ENCODE data around the gene FLACC1.

FLACC1 gene

GRCh38 chr2:201349601-201350000, 7.5 kb downstream of the FLACC1 start:
- H3K4me2 ChIP-seq (ENCODE audit: low read length, poor library complexity, severe bottlenecking): no peak overlapping the region
- no peak overlapping the region for H2BK5ac ChIP-seq (ENCODE audit: low read depth, low read length, poor library complexity, severe bottlenecking)
- no peaks in the 10 kb centered on the region for H3K4me1 ChIP-seq (ENCODE audit: control insufficient read depth, insufficient read depth, low read depth, low read length)
- H3K27ac ChIP-seq (ENCODE audit: low read length, poor library complexity, severe bottlenecking): no peak overlapping the region
- no peak overlapping the region for H4K91ac ChIP-seq (ENCODE audit: low read length)
- H3K9me3 ChIP-seq (ENCODE audit: control insufficient read depth, low read length): no peaks in the 10 kb centered on the region
- no peak overlapping the region for H2BK15ac ChIP-seq (ENCODE audit: low read depth, poor library complexity, severe bottlenecking)
- H3K23ac ChIP-seq (ENCODE audit: low read length in 2 of 2): no peak overlapping the region
- H3K36me3 ChIP-seq (ENCODE audit: control insufficient read depth in 1 of 2, insufficient read depth in 2 of 2, low read depth in 1 of 2, low read length in 2 of 2): peaks cover 20 to 39% of the 10 kb centered on the region in 2 experiments
- H4K8ac ChIP-seq (ENCODE audit: low read length): no peak overlapping the region
- no peak overlapping the region for H3K9ac ChIP-seq (ENCODE audit: low read length)
- no peak overlapping the region for H2AFZ ChIP-seq (ENCODE audit: low read depth, low read length)
- 63% methylated on average over 3 of the region's 4 CpGs for WGBS
- no peaks in the 10 kb centered on the region for H3K79me1 ChIP-seq (replicated peaks; ENCODE audit: low read length, poor library complexity, severe bottlenecking)
- no peak overlapping the region for H3K4ac ChIP-seq (ENCODE audit: low read depth in 1 of 2, low read length in 2 of 2)
- no peaks in the 10 kb centered on the region for H3K27me3 ChIP-seq (ENCODE audit: control insufficient read depth in 1 of 2, insufficient read depth in 1 of 2, low read length in 2 of 2)
- no peak overlapping the region for H3K14ac ChIP-seq (ENCODE audit: low read length in 2 of 2)
- no peak overlapping the region for H3K4me3 ChIP-seq (ENCODE audit: insufficient read depth in 1 of 2, low read depth in 1 of 2, low read length in 2 of 2)
- no peak for DNase-seq
- no peak overlapping the region for H3K18ac ChIP-seq (ENCODE audit: low read depth in 1 of 2, low read length in 2 of 2)
- H2BK120ac ChIP-seq (ENCODE audit: low read depth, low read length): no peak overlapping the region
- H2AK5ac ChIP-seq (ENCODE audit: low read length, severe bottlenecking): no peak overlapping the region
- H2BK12ac ChIP-seq (ENCODE audit: low read length in 2 of 2): no peak overlapping the region

- H3K4me2 ChIP-seq (ENCODE audit: low read length, poor library complexity, severe bottlenecking): no peak overlapping the region
- H2BK12ac ChIP-seq (ENCODE audit: low read length in 2 of 2): no peak overlapping the region
- H3K79me1 ChIP-seq (replicated peaks; ENCODE audit: low read length, poor library complexity, severe bottlenecking): no peaks in the 10 kb centered on the region
- H2BK5ac ChIP-seq (ENCODE audit: low read depth, low read length, poor library complexity, severe bottlenecking): no peak overlapping the region
- H2BK15ac ChIP-seq (ENCODE audit: low read depth, poor library complexity, severe bottlenecking): no peak overlapping the region
- 84% methylated on average over 1 of the region's 1 CpG for WGBS
- DNase-seq: no peak
- H3K27ac ChIP-seq (ENCODE audit: low read length, poor library complexity, severe bottlenecking): no peak overlapping the region
- no peaks in the 10 kb centered on the region for H3K9me3 ChIP-seq (ENCODE audit: control insufficient read depth, low read length)
- H3K27me3 ChIP-seq (ENCODE audit: control insufficient read depth in 1 of 2, insufficient read depth in 1 of 2, low read length in 2 of 2): no peaks in the 10 kb centered on the region
- H2AK5ac ChIP-seq (ENCODE audit: low read length, severe bottlenecking): no peak overlapping the region
- H3K9ac ChIP-seq (ENCODE audit: low read length): no peak overlapping the region
- H3K18ac ChIP-seq (ENCODE audit: low read depth in 1 of 2, low read length in 2 of 2): no peak overlapping the region
- H2BK120ac ChIP-seq (ENCODE audit: low read depth, low read length): no peak overlapping the region
- H3K14ac ChIP-seq (ENCODE audit: low read length in 2 of 2): no peak overlapping the region
- H3K4me3 ChIP-seq (ENCODE audit: insufficient read depth in 1 of 2, low read depth in 1 of 2, low read length in 2 of 2): no peak overlapping the region
- no peaks in the 10 kb centered on the region for H3K4me1 ChIP-seq (ENCODE audit: control insufficient read depth, insufficient read depth, low read depth, low read length)
- no peak overlapping the region for H3K4ac ChIP-seq (ENCODE audit: low read depth in 1 of 2, low read length in 2 of 2)
- no peak overlapping the region for H4K8ac ChIP-seq (ENCODE audit: low read length)
- no peak overlapping the region for H2AFZ ChIP-seq (ENCODE audit: low read depth, low read length)
- peaks cover 17 to 46% of the 10 kb centered on the region in 2 experiments for H3K36me3 ChIP-seq (ENCODE audit: control insufficient read depth in 1 of 2, insufficient read depth in 2 of 2, low read depth in 1 of 2, low read length in 2 of 2)
- no peak overlapping the region for H4K91ac ChIP-seq (ENCODE audit: low read length)
- no peak overlapping the region for H3K23ac ChIP-seq (ENCODE audit: low read length in 2 of 2)
These were observed 8.4 kb downstream of the FLACC1 start for GRCh38 chr2:201348758-201349157.

DNA sequence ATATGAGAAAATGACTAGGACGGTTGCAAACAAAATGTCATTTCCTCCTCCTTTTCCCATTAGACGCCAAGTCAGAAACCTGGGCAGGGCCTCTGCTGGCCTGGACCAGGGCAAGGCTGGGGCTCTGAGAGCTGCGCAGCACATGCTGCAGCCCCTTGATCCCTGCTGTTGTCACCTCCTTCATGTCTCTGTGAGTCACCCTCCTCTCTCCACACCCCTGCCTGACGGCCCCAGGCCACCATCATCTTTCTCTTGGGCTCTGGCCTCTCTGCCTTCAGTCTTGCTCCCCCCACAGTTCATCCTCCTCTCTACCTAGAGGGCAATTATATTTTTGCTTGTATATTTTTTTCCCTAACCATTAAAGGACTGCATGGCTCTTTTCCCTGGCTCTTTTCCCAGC, 10.0 kb downstream of the FLACC1 start:
- no peak overlapping the region for H3K4me3 ChIP-seq (ENCODE audit: insufficient read depth in 1 of 2, low read depth in 1 of 2, low read length in 2 of 2)
- no peak overlapping the region for H2BK12ac ChIP-seq (ENCODE audit: low read length in 2 of 2)
- no peak overlapping the region for H2BK120ac ChIP-seq (ENCODE audit: low read depth, low read length)
- no peak overlapping the region for H4K91ac ChIP-seq (ENCODE audit: low read length)
- WGBS: 93% methylated on average over 4 of the region's 4 CpGs
- H3K4me2 ChIP-seq (ENCODE audit: low read length, poor library complexity, severe bottlenecking): no peak overlapping the region
- H3K79me1 ChIP-seq (replicated peaks; ENCODE audit: low read length, poor library complexity, severe bottlenecking): no peaks in the 10 kb centered on the region
- no peak overlapping the region for H2AK5ac ChIP-seq (ENCODE audit: low read length, severe bottlenecking)
- no peak overlapping the region for H3K18ac ChIP-seq (ENCODE audit: low read depth in 1 of 2, low read length in 2 of 2)
- H3K36me3 ChIP-seq (ENCODE audit: control insufficient read depth in 1 of 2, insufficient read depth in 2 of 2, low read depth in 1 of 2, low read length in 2 of 2): peaks cover 17 to 62% of the 10 kb centered on the region in 2 experiments
- H3K9me3 ChIP-seq (ENCODE audit: control insufficient read depth, low read length): no peaks in the 10 kb centered on the region
- H2AFZ ChIP-seq (ENCODE audit: low read depth, low read length): no peak overlapping the region
- H2BK5ac ChIP-seq (ENCODE audit: low read depth, low read length, poor library complexity, severe bottlenecking): no peak overlapping the region
- H3K4me1 ChIP-seq (ENCODE audit: control insufficient read depth, insufficient read depth, low read depth, low read length): no peaks in the 10 kb centered on the region
- no peaks in the 10 kb centered on the region for H3K27me3 ChIP-seq (ENCODE audit: control insufficient read depth in 1 of 2, insufficient read depth in 1 of 2, low read length in 2 of 2)
- H3K23ac ChIP-seq (ENCODE audit: low read length in 2 of 2): no peak overlapping the region
- no peak overlapping the region for H3K27ac ChIP-seq (ENCODE audit: low read length, poor library complexity, severe bottlenecking)
- no peak overlapping the region for H3K4ac ChIP-seq (ENCODE audit: low read depth in 1 of 2, low read length in 2 of 2)
- H4K8ac ChIP-seq (ENCODE audit: low read length): no peak overlapping the region
- no peak overlapping the region for H3K9ac ChIP-seq (ENCODE audit: low read length)
- no peak overlapping the region for H3K14ac ChIP-seq (ENCODE audit: low read length in 2 of 2)
- no peak overlapping the region for H2BK15ac ChIP-seq (ENCODE audit: low read depth, poor library complexity, severe bottlenecking)
- DNase-seq: no peak

DNA sequence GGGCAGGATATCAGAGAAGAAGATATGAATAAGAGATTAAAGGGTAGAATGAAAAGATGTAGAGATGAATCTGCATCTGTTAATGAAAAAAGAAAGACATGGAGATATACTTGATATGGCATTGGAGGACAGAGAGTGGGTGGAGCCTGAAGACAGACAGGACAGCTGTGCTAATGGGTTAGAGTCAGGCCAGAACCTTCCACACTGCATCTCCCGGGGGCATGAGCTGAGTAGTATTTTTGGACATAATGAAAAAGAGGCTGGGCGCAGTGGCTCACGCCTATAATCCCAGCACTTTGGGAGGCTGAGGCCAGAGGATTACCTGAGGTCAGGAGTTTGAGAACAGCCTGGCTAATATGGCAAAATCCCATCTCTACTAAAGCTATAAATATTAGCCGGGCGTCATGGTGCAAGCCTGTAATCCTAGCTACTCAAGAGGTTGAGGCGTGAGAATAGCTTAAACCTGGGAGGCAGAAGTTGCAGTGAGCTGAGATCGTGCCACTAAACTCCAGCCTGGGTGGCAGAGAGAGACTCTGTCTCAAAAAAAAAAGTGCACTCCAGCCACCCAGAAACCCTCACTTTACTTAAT, 11.4 kb downstream of the FLACC1 start:
- Histone ChIP-seq H4K91ac (ENCODE audit: low read length) (no peak overlapping the region), H2AFZ (ENCODE audit: low read depth, low read length) (no peak overlapping the region), H3K27me3 (ENCODE audit: control insufficient read depth in 1 of 2, insufficient read depth in 1 of 2, low read length in 2 of 2) (no peaks in the 10 kb centered on the region), H3K18ac (ENCODE audit: low read depth in 1 of 2, low read length in 2 of 2) (no peak overlapping the region), H3K23ac (ENCODE audit: low read length in 2 of 2) (no peak overlapping the region), H3K79me1 (replicated peaks; ENCODE audit: low read length, poor library complexity, severe bottlenecking) (no peaks in the 10 kb centered on the region), H3K9me3 (ENCODE audit: control insufficient read depth, low read length) (peaks cover 3% of the 10 kb centered on the region), H3K4ac (ENCODE audit: low read depth in 1 of 2, low read length in 2 of 2) (no peak overlapping the region), H2BK12ac (ENCODE audit: low read length in 2 of 2) (no peak overlapping the region), H2BK120ac (ENCODE audit: low read depth, low read length) (no peak overlapping the region), H4K8ac (ENCODE audit: low read length) (no peak overlapping the region), H3K4me3 (ENCODE audit: insufficient read depth in 1 of 2, low read depth in 1 of 2, low read length in 2 of 2) (no peak overlapping the region), H2BK5ac (ENCODE audit: low read depth, low read length, poor library complexity, severe bottlenecking) (no peak overlapping the region), H2AK5ac (ENCODE audit: low read length, severe bottlenecking) (no peak overlapping the region), H3K27ac (ENCODE audit: low read length, poor library complexity, severe bottlenecking) (no peak overlapping the region), H3K4me1 (ENCODE audit: control insufficient read depth, insufficient read depth, low read depth, low read length) (no peaks in the 10 kb centered on the region), H3K9ac (ENCODE audit: low read length) (no peak overlapping the region), H3K14ac (ENCODE audit: low read length in 2 of 2) (no peak overlapping the region), H2BK15ac (ENCODE audit: low read depth, poor library complexity, severe bottlenecking) (no peak overlapping the region), H3K36me3 (ENCODE audit: control insufficient read depth in 1 of 2, insufficient read depth in 2 of 2, low read depth in 1 of 2, low read length in 2 of 2) (peaks cover 12 to 66% of the 10 kb centered on the region in 2 experiments), H3K4me2 (ENCODE audit: low read length, poor library complexity, severe bottlenecking) (no peak overlapping the region)
- WGBS: 98% methylated on average over 7 of the region's 7 CpGs
- DNase-seq: no peak

Data from mesenchymal stem cell (in vitro differentiated cells and primary cell).